ENCODE measurements around the gene FOXP1. TPM values are rescaled to one million over a fixed set of nuclear protein-coding genes. Genes with fewer than 3 reads are reported as not detected.

FOXP1 gene
- total RNA-seq, 1 donor = 455 TPM

DNA sequence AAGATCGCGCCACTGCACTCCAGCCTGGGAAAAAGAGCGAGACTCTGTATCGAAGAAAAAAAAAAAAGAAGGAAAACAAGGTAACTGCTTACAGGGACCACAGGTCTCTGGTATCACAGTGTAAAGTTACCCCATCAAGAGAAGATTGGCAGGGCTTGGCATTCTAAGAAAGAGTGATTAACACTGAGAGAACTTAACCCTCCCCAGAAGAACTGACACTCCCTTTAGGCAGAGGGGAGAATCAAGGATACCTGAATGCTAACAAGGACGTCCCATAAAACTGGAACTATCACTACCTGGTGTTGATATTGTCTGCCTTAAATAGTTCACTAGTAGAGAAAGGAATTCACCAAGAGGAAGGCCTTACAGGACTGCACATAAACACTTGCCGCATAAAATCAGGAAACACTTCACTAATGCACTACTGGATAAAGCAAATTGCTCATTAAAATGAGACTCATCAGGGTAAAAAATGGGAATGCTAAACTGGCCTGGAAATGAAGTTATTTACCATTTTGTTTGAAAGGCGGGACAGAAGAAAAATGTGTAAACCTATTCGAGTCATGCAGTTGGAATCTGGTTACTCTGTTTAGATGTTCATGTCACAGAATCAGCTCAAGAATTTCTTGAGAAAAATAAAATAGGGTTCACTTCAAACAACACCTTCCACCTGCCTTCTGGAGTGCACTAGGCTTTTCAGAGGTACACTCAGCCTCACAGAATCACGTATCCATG is 121.6 kb downstream of the FOXP1 start:
- Histone ChIP-seq H3K4me1 (ENCODE audit: insufficient read depth, low read length) (peaks cover 44% of the 10 kb centered on the region), H3K4me3 (ENCODE audit: low read length) (no peak overlapping the region), H3K27me3 (ENCODE audit: insufficient read depth, low read length) (no peaks in the 10 kb centered on the region), H3K9me3 (ENCODE audit: low read depth, low read length) (no peaks in the 10 kb centered on the region)

DNA sequence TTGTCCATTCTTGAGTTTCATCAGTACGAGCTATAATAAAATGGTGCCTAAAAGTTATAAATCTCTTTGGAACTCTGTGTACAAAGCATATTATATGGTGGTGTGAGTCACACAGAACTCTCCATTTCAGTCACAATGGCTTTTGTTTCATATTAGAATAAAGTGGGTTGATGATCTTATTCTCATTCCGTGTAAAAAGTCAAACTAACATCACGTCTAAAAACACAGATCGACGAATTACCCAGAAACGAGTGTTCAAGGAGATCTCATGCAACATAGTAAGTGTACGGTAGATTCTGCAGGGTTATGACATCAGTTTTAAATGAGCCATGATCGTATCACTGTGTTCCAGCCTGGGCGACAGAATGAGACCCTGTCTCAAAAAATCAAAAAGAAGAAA is 122.4 kb downstream of the FOXP1 start:
- Histone ChIP-seq H3K4me3 (ENCODE audit: low read length) (no peak overlapping the region), H3K9me3 (ENCODE audit: low read depth, low read length) (no peaks in the 10 kb centered on the region), H3K4me1 (ENCODE audit: insufficient read depth, low read length) (peaks cover 41% of the 10 kb centered on the region), H3K27me3 (ENCODE audit: insufficient read depth, low read length) (no peaks in the 10 kb centered on the region)

DNA sequence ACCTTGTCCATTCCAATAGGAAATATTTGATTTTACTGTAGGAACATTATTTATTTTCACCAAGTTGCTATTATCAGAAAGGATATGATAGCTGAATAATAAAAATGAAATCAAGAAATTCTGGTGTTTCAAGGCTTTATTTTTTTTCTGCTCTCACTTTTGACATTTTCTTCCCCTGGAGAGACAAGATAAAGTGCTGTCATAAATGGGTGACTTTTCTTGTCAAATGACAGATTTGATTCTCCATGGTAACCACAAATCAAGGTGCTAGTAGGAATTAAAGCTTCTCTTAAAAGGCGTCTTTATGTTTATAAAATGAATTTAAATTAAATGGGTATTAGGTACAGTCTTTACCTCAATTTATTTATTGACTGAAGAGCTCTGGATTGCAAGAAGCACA is 124.6 kb downstream of the FOXP1 start:
- no peaks in the 10 kb centered on the region for H3K9me3 ChIP-seq (ENCODE audit: low read depth, low read length)
- H3K4me3 ChIP-seq (ENCODE audit: low read length) = no peak overlapping the region
- H3K4me1 ChIP-seq (ENCODE audit: insufficient read depth, low read length) = peaks cover 41% of the 10 kb centered on the region
- H3K27me3 ChIP-seq (ENCODE audit: insufficient read depth, low read length) = no peaks in the 10 kb centered on the region

DNA sequence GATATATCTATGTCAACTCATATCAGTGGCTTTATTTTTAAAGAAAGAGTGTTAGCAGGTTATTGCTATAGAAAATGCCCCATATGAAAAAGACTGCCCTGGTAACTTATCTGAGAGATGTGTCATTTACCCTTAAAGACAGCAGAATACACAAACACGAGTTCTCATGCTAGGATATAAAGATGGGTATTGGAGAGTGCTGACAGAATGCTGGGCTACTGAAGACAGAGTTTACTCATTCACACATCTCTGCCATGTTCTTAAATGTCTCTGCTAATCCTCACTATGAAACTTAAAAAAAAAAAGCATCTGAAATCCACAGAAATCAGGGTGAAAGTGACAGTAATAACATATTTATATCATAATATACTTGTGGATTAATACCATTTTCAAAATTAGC is 126.7 kb downstream of the FOXP1 start:
- Histone ChIP-seq H3K9me3 (ENCODE audit: low read depth, low read length) (no peaks in the 10 kb centered on the region), H3K4me3 (ENCODE audit: low read length) (no peak overlapping the region), H3K27me3 (ENCODE audit: insufficient read depth, low read length) (no peaks in the 10 kb centered on the region), H3K4me1 (ENCODE audit: insufficient read depth, low read length) (peaks cover 55% of the 10 kb centered on the region)

DNA sequence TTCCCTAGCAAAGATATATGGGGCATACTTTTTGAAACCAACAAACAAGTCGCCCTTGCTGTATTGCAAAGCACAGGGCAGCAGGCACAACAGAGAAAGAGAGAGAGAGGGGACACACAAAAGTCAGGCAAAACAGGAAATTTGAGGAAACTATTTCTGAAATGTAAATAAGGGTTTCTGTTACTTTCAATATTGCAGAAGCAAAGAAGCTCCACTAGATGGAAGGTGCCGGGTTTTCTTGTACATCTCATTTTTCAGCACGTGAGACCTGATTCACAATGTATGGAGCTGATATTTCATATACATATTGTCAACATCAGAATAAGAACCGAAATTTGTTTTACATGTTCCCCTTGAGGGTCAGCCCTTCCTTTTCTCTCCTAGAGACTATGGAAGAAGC is 127.4 kb downstream of the FOXP1 start:
- Histone ChIP-seq H3K9me3 (ENCODE audit: low read depth, low read length) (no peaks in the 10 kb centered on the region), H3K27me3 (ENCODE audit: insufficient read depth, low read length) (no peaks in the 10 kb centered on the region), H3K4me3 (ENCODE audit: low read length) (no peak overlapping the region), H3K4me1 (ENCODE audit: insufficient read depth, low read length) (peaks cover 61% of the 10 kb centered on the region)

DNA sequence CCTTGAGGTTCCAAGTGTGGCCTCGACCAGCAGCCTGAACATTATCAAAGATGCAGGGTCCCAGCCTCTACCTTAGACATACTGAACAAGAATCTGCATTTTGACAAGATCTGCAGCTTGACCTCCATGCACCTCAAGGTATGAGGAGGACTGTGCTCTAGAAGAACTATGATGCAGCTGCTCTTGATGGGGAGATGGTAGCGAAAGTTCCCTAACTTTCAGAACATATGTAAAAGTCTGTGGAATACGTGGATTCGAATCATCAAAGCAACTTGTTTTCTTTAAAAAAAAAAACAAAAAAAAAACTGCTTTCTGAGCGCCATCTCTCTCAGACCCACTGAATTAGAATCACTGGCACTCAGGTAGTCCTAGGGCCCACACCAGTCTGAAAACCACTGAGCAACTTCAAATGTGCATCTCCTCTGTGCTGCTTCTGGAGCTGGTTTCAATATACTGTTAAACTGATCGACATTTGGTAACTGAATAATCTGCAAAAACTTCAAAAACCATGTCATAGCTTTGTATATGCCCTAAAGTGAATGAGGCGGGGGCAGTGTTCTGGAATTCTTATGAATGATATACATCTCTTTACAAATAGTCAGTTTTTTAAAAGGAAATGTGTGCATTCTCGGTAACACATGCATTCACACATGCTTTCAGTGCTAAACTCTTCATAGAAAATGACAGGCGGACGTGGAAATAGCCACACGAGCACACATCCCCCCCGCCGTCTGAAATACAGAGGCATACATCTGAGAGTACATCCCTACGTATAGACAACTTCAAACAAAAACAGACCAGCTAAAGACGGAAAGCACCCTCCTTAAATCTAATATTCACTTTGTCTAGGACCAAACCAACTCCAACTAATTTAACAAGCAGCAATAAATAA is 128.8 kb downstream of the FOXP1 start:
- peaks cover 66% of the 10 kb centered on the region for H3K4me1 ChIP-seq (ENCODE audit: insufficient read depth, low read length)
- no peak overlapping the region for H3K4me3 ChIP-seq (ENCODE audit: low read length)
- H3K27me3 ChIP-seq (ENCODE audit: insufficient read depth, low read length) = no peaks in the 10 kb centered on the region
- no peaks in the 10 kb centered on the region for H3K9me3 ChIP-seq (ENCODE audit: low read depth, low read length)

DNA sequence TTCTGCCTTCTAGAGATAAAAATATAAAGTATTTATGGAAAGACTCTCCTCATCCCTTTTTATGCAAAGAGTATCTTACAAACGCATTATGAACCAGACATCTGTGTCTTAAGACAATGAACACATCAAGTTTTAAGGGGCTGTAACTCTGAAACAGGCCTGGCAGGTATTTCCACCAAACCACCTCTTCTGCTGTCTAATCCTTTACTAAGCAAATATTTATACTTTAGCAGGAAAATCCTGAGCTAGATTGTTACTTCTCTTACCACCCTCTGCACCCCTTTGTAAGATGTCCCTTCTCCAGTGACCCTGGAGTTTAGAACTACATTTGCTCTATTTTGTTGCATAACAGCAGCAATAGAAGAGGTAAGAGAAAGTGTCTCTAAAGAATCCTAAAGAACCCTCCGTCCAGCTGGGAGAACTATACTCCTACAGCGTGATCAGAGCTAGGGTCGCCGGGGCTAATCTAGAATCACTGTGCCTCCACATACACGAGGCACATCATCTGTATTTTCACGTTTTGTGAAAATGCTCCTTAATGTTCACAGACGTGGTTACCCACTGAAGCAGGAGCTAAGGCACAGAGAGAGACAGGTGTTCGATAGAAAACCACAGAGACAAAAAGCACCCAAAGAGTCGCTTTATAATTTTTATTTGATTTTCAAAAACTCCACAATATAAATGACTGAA is 129.6 kb downstream of the FOXP1 start:
- no peaks in the 10 kb centered on the region for H3K9me3 ChIP-seq (ENCODE audit: low read depth, low read length)
- peaks cover 71% of the 10 kb centered on the region for H3K4me1 ChIP-seq (ENCODE audit: insufficient read depth, low read length)
- no peak overlapping the region for H3K4me3 ChIP-seq (ENCODE audit: low read length)
- H3K27me3 ChIP-seq (ENCODE audit: insufficient read depth, low read length) = no peaks in the 10 kb centered on the region

DNA sequence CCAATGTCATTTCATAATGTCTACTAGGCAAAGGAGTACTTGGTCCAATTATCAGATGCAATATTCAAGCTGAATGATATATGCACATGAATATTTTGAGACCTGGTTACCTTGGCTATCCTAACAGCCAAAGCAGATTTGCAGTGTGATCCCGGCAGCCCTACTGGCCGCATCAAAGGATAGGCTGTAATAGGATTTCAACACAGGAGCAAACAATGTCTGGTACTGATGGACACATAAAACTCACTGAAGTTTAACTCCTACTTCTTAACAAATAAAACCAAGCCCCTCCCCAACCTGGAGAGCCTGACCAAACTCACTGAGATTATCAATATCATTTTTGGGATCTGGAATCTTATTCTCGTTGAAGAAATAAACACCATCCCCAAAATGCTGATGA is 130.2 kb downstream of the FOXP1 start:
- Histone ChIP-seq H3K27me3 (ENCODE audit: insufficient read depth, low read length) (no peaks in the 10 kb centered on the region), H3K4me1 (ENCODE audit: insufficient read depth, low read length) (peaks cover 71% of the 10 kb centered on the region), H3K4me3 (ENCODE audit: low read length) (no peak overlapping the region), H3K9me3 (ENCODE audit: low read depth, low read length) (no peaks in the 10 kb centered on the region)

DNA sequence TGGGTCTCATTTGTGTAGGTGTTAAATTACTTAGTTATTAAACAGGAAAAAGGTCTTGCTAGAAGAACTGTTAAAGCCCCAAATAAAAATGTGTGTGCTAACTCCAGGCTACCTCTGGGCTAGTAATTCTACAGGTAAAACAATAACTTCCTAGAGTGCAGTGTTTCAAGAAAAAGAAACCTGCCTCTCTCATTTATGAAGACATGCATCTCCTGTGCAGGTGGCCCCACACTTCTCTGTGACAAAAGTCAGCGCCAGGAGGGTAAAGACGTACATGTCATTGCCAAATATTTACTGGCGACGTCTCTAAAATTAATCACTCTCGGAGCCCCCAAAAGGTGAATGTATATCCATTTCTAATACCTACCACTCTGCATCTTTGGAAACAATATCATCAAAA is 131.7 kb downstream of the FOXP1 start:
- H3K27me3 ChIP-seq (ENCODE audit: insufficient read depth, low read length) = no peaks in the 10 kb centered on the region
- H3K4me3 ChIP-seq (ENCODE audit: low read length) = no peak overlapping the region
- peaks cover 78% of the 10 kb centered on the region for H3K4me1 ChIP-seq (ENCODE audit: insufficient read depth, low read length)
- no peaks in the 10 kb centered on the region for H3K9me3 ChIP-seq (ENCODE audit: low read depth, low read length)

DNA sequence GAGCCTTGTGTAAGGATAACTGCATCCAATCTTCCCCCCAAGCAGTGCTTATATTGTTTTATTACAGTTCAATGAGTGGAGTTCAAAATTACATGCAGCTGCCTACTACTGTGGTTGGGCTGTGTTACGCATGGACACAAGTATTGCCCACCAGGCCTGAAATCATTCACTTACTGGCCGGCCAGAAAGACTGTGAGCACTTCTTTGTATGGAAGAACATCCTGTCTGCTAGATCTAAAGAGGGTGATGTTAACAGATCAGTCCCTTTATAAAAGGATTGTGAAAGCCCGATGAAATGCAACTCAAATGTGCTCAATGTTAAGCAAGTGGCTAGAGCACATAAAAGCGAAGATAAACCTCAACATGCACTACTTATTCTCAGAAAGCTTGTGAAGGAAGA is 132.5 kb downstream of the FOXP1 start:
- no peak overlapping the region for H3K4me3 ChIP-seq (ENCODE audit: low read length)
- no peaks in the 10 kb centered on the region for H3K9me3 ChIP-seq (ENCODE audit: low read depth, low read length)
- H3K27me3 ChIP-seq (ENCODE audit: insufficient read depth, low read length) = no peaks in the 10 kb centered on the region
- peaks cover 80% of the 10 kb centered on the region for H3K4me1 ChIP-seq (ENCODE audit: insufficient read depth, low read length)

DNA sequence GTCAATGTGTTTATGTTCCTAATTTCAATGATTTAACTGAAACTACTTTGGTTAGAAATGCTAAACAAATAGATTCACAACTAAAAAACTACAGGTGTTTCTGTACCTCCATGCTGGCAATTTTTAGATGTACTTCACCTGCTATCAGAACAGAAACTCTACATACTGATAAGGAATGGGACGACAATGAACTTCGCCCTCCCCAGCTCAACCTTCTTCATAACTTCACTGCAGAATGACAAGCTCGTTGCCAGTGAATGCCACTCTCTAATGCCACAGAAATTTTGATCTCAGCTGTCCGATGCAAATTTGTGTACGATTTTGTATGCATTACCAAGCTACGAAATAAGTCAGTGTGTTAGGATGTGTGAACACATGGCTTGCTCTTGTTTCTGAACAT is 133.4 kb downstream of the FOXP1 start:
- Histone ChIP-seq H3K4me1 (ENCODE audit: insufficient read depth, low read length) (peaks cover 80% of the 10 kb centered on the region), H3K27me3 (ENCODE audit: insufficient read depth, low read length) (no peaks in the 10 kb centered on the region), H3K9me3 (ENCODE audit: low read depth, low read length) (no peaks in the 10 kb centered on the region), H3K4me3 (ENCODE audit: low read length) (no peak overlapping the region)

DNA sequence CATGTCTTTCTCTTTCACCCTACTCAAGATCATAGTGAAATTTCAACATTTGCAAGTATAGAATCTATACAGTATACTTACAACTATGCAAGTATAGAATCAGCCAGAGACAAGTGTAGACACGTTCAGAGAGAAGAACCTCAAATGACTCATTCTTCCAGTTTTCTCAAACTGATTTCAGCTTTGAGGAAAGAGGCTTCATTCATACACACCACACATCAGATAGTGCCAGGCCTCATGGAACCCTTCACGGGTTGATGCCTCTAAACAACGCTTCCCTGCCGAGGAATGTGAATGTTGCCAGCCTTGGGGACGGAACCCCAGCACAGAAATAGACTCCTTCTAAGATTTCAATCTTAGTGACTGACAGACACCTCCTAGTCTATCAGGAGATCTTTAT is 135.7 kb downstream of the FOXP1 start:
- peaks cover 80% of the 10 kb centered on the region for H3K4me1 ChIP-seq (ENCODE audit: insufficient read depth, low read length)
- H3K9me3 ChIP-seq (ENCODE audit: low read depth, low read length) = no peaks in the 10 kb centered on the region
- H3K27me3 ChIP-seq (ENCODE audit: insufficient read depth, low read length) = no peaks in the 10 kb centered on the region
- no peak overlapping the region for H3K4me3 ChIP-seq (ENCODE audit: low read length)

DNA sequence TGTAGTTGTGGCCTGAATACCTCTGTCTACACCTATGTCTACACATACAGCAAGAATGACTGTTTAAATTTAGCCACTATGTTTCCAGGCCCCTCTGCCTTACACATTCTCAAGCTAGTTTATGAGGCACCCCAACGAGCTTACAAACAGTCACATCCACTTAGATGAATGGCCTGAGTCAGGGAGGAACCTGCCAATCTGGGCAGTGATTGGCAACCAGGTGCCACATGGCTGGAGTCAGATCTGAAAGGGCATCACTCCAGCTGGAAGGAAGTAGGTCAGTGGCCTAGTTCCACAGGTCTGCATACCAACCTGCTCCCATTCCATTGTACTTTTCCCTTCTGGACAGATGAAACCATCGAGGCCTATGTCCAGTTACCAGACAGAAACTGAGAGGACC is 136.3 kb downstream of the FOXP1 start:
- Histone ChIP-seq H3K4me1 (ENCODE audit: insufficient read depth, low read length) (peaks cover 80% of the 10 kb centered on the region), H3K9me3 (ENCODE audit: low read depth, low read length) (no peaks in the 10 kb centered on the region), H3K4me3 (ENCODE audit: low read length) (no peak overlapping the region), H3K27me3 (ENCODE audit: insufficient read depth, low read length) (no peaks in the 10 kb centered on the region)

DNA sequence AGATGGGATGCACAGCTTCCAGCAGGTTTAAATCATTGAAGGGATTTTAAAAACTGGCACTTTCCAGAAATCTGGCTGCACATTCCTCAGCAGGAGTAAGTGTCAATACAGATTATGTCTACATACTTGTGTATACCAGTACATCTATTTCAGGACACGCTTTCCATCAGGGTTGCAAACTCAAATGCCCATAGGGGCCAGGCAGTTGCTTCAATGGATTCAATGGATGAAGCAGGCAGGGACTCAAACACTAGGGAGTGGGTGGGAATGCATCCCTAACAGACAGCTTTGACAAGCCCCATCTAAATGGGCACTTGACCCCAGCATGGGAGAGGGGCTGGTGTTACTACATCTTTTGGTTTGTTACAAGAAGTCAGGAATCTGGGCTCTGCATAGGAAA is 136.8 kb downstream of the FOXP1 start:
- Histone ChIP-seq H3K9me3 (ENCODE audit: low read depth, low read length) (no peaks in the 10 kb centered on the region), H3K27me3 (ENCODE audit: insufficient read depth, low read length) (no peaks in the 10 kb centered on the region), H3K4me3 (ENCODE audit: low read length) (no peak overlapping the region), H3K4me1 (ENCODE audit: insufficient read depth, low read length) (peaks cover 80% of the 10 kb centered on the region)

DNA sequence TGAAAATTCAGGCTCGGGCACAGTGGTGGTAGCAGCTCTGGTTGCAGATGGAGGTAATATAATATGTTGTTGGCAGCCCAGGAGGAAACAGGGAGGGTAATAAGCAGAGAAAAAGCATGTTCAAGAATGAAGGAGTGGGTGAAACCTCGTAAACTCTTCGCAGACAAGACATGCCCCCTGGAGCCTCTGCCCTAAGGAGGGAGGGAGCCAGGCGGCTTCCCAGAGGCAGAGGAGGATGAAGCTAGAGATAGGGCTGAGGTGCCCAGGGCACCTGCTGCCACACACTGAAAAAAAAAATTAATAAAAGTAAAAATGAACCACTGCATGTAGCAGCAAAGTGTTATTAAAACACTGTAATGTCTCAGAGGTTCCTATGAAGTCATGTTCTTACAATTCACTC is 137.3 kb downstream of the FOXP1 start:
- Histone ChIP-seq H3K27me3 (ENCODE audit: insufficient read depth, low read length) (no peaks in the 10 kb centered on the region), H3K9me3 (ENCODE audit: low read depth, low read length) (no peaks in the 10 kb centered on the region), H3K4me3 (ENCODE audit: low read length) (no peak overlapping the region), H3K4me1 (ENCODE audit: insufficient read depth, low read length) (peaks cover 82% of the 10 kb centered on the region)

All from mononuclear cell (primary cell).